HCT116 (cell line): ENCODE measurements around the gene NKX6-1. TPM values are rescaled to one million over a fixed set of nuclear protein-coding genes. Genes with fewer than 3 reads are reported as not detected.

Experiments used
- ATAC-seq: fragments of 200-7000 bp; cut with Tn5 transposase; 2 replicates; pipeline ENCODE4 v1.9.1; 2020; ENCODE audit warnings: mild to moderate bottlenecking, moderate library complexity
- BruUV-seq: library from RNA; stranded (reverse); fragments of 400-500 nt; replicated peaks from 2 replicates; lab custom pipeline; 2021; lab: Mats Ljungman, UMichigan
- CTCF ChIA-PET: fragments of 300-600 bp; sonication (Branson Sonifier 250); formaldehyde crosslinking; loops from one replicate; lab custom pipeline; 2021; ENCODE audit warnings: antibody characterized with exemption; lab: Charles Lee
- POLR2A ChIA-PET: fragments of 300-600, 350-600 bp; sonication (Branson Sonifier 250); formaldehyde crosslinking; loops from one replicate; lab custom pipeline; 2021; ENCODE audit warnings: antibody characterized with exemption; lab: Charles Lee
- RAD21 ChIA-PET, 2 experiments: fragments of 300-600 bp; sonication (Branson Sonifier 250); formaldehyde crosslinking; loops; one replicate each; lab custom pipeline; 2023; ENCODE audit warnings: low total read pairs in 2 of 2; ENCODE audit not compliant: uncharacterized antibody in 2 of 2, unreplicated experiment in 2 of 2, low non-redundant PET in 1 of 2; lab: Charles Lee
- DNase-seq: peaks from one replicate; pipeline ENCODE4 v3.0.0-alpha.2; 2010; ENCODE audit warnings: low read depth, low spot score
- H2AFZ ChIP-seq: fragments of 200-600 bp; shearing (Covaris generic), sonication (generic); 2 replicates; pipeline ENCODE4 v1.6.1; 2017; ENCODE audit warnings: low read depth, mixed run types, mixed read lengths, antibody characterized with exemption, low read length; ENCODE audit not compliant: poor library complexity, severe bottlenecking
- H3K27ac ChIP-seq: 2 replicates; pipeline ENCODE4 v1.5.1; 2012; ENCODE audit warnings: low read depth, low read length
- H3K27me3 ChIP-seq: fragments of 200-600 bp; sonication (generic); 2 replicates; pipeline ENCODE4 v1.6.1; 2016; ENCODE audit warnings: mixed run types, low read length, mixed read lengths; ENCODE audit not compliant: insufficient read depth
- H3K36me3 ChIP-seq, 2 experiments: fragments of 200-500 bp in 1 of 2; fragments of 200-600 bp in 1 of 2; sonication (Bioruptor generic) in 1 of 2; sonication (generic) in 1 of 2; 2 replicates each; pipeline versions ENCODE4 v1.5.1 to v1.6.1; 2014 to 2016; ENCODE audit warnings: low read length in 2 of 2, inconsistent platforms in 1 of 2, mixed read lengths in 1 of 2, mixed run types in 1 of 2; ENCODE audit not compliant: insufficient read depth in 2 of 2, control insufficient read depth in 1 of 2
- H3K4me1 ChIP-seq, 2 experiments: fragments of 200-600 bp in 1 of 2; sonication (generic) in 1 of 2; 2 replicates each; pipeline versions ENCODE4 v1.5.1 to v1.6.1; 2012 to 2017; ENCODE audit warnings: low read length in 2 of 2, inconsistent platforms in 1 of 2, mild to moderate bottlenecking in 1 of 2, mixed read lengths in 1 of 2, mixed run types in 1 of 2, moderate library complexity in 1 of 2; ENCODE audit not compliant: insufficient read depth in 2 of 2, control insufficient read depth in 1 of 2
- H3K4me2 ChIP-seq: fragments of 200-600 bp; sonication (generic); 2 replicates; pipeline ENCODE4 v1.6.1; 2017; ENCODE audit warnings: mixed run types, low read length, mixed read lengths
- H3K4me3 ChIP-seq, 2 experiments: fragments of 200-600 bp in 1 of 2; sonication (generic) in 1 of 2; replicated peaks in 1 of 2; 2 replicates each; pipeline ENCODE4 v1.5.1; 2011 to 2016; ENCODE audit warnings: low read length in 2 of 2, control low read depth in 1 of 2, low read depth in 1 of 2, mild to moderate bottlenecking in 1 of 2, mixed read lengths in 1 of 2, mixed run types in 1 of 2
- H3K79me2 ChIP-seq: fragments of 200-600 bp; sonication (generic); 2 replicates; pipeline ENCODE4 v1.6.1; 2017; ENCODE audit warnings: mild to moderate bottlenecking, mixed run types, low read length, moderate library complexity, mixed read lengths; ENCODE audit not compliant: insufficient read depth
- H3K9ac ChIP-seq: fragments of 200-600 bp; sonication (generic); 2 replicates; pipeline ENCODE4 v1.6.1; 2016; ENCODE audit warnings: low read length, mixed read lengths
- H3K9me2 ChIP-seq: fragments of 200-600 bp; sonication (generic), shearing (Covaris generic); 2 replicates; pipeline ENCODE4 v1.6.1; 2017; ENCODE audit warnings: mixed run types, mild to moderate bottlenecking, moderate library complexity; ENCODE audit not compliant: insufficient read depth
- H3K9me3 ChIP-seq, 2 experiments: fragments of 200-500 bp in 1 of 2; fragments of 200-600 bp in 1 of 2; sonication (Bioruptor generic) in 1 of 2; sonication (generic) in 1 of 2; 2 replicates each; pipeline ENCODE4 v1.6.1; 2014 to 2017; ENCODE audit warnings: low read length in 2 of 2, mixed read lengths in 2 of 2, inconsistent platforms in 1 of 2, low read depth in 1 of 2, mild to moderate bottlenecking in 1 of 2, mixed run types in 1 of 2, moderate library complexity in 1 of 2; ENCODE audit not compliant: control insufficient read depth in 1 of 2, insufficient read depth in 1 of 2
- H4K20me1 ChIP-seq: fragments of 200-600 bp; sonication (generic), shearing (Covaris generic); 2 replicates; pipeline ENCODE4 v1.6.1; 2017; ENCODE audit warnings: mixed run types, mild to moderate bottlenecking, moderate library complexity; ENCODE audit not compliant: insufficient read depth
- CBX3 ChIP-seq: IDR thresholded peaks from 2 replicates; pipeline ENCODE4 v1.6.1; 2012; ENCODE audit warnings: low read depth
- CEBPB ChIP-seq: IDR thresholded peaks from 2 replicates; pipeline ENCODE4 v1.6.1; 2012; ENCODE audit warnings: low read depth
- EGR1 ChIP-seq: IDR thresholded peaks from 2 replicates; pipeline ENCODE4 v1.6.1; 2012; ENCODE audit warnings: low read depth
- ELF1 ChIP-seq: IDR thresholded peaks from 2 replicates; pipeline ENCODE4 v1.6.1; 2012; ENCODE audit warnings: low read depth, borderline replicate concordance
- EZH2 ChIP-seq: fragments of 200-600 bp; sonication (generic); IDR thresholded peaks from 2 replicates; pipeline ENCODE4 v1.6.1; 2017; ENCODE audit warnings: antibody characterized with exemption, mixed run types
- EZH2phosphoT487 ChIP-seq: fragments of 200-600 bp; IDR thresholded peaks from 2 replicates; pipeline ENCODE4 v1.6.1; 2018; ENCODE audit warnings: antibody characterized with exemption, borderline replicate concordance
- FOSL1 ChIP-seq: IDR thresholded peaks from 2 replicates; pipeline ENCODE4 v1.6.1; 2012; ENCODE audit warnings: low read depth
- JUND ChIP-seq: IDR thresholded peaks from 2 replicates; pipeline ENCODE4 v1.6.1; 2012
- MAX ChIP-seq: IDR thresholded peaks from 2 replicates; pipeline ENCODE4 v1.6.1; 2012
- RAD21 ChIP-seq: IDR thresholded peaks from 2 replicates; pipeline ENCODE4 v1.6.1; 2012; ENCODE audit warnings: low read depth, mild to moderate bottlenecking
- SRF ChIP-seq: IDR thresholded peaks from 2 replicates; pipeline ENCODE4 v1.6.1; 2012; ENCODE audit warnings: low read depth
- ZBTB33 ChIP-seq: IDR thresholded peaks from 2 replicates; pipeline ENCODE4 v1.6.1; 2011; ENCODE audit warnings: mild to moderate bottlenecking, low read length, moderate library complexity; ENCODE audit not compliant: insufficient replicate concordance; ENCODE audit errors: extremely low read depth
- ZFX ChIP-seq: fragments of 450-650 bp; IDR thresholded peaks from 2 replicates; pipeline ENCODE4 v1.6.1; 2017
- intact Hi-C: fragments of 100-400 bp; cut with micrococcal nuclease; formaldehyde crosslinking; loops from 2 replicates; pipeline ENCODE4 v1.10.0; 2022
- total RNA-seq: library from RNA; stranded (reverse); gene quantifications from one replicate; pipeline ENCODE4 v1.2.1, GENCODE V29; 2021; ENCODE audit not compliant: unreplicated experiment

NKX6-1 gene
- total RNA-seq, 1 experiment from 2014 or later, result 4.2 TPM

- intact Hi-C loops, result no loop called here
- H3K4me1 ChIP-seq, result no peaks in the 10 kb centered on the region
- no TSS peak for BruUV-seq
- H3K4me2 ChIP-seq, result no peak overlapping the region
- H3K79me2 ChIP-seq, result no peaks in the 10 kb centered on the region
- RAD21 ChIA-PET, result no interaction called here
- TF ChIP-seq SRF (no peak), MAX (no peak), JUND (no peak), ZBTB33 (no peak), CEBPB (no peak), EGR1 (no peak), EZH2 (no peak), CBX3 (no peak), EZH2phosphoT487 (no peak), FOSL1 (no peak), ELF1 (no peak), RAD21 (no peak), ZFX (no peak)
- ATAC-seq (no peak), DNase-seq (no peak)
- H3K9me2 ChIP-seq, result no peaks in the 10 kb centered on the region
- H3K4me3 ChIP-seq, result no peak overlapping the region
- H2AFZ ChIP-seq, result no peak overlapping the region
- no peak overlapping the region for H3K27ac ChIP-seq
- no peaks in the 10 kb centered on the region for H3K36me3 ChIP-seq
- POLR2A ChIA-PET, result no interaction called here
- no peaks in the 10 kb centered on the region for H4K20me1 ChIP-seq
- no peaks in the 10 kb centered on the region for H3K27me3 ChIP-seq
- no peaks in the 10 kb centered on the region for H3K9me3 ChIP-seq
- H3K9ac ChIP-seq, result no peak overlapping the region
- CTCF ChIA-PET, result no interaction called here
These were observed 16.0 kb upstream of the NKX6-1 start for GRCh38 chr4:84515075-84515474.
